ENCODE data around the gene CYBA. TPM values are rescaled to one million over a fixed set of nuclear protein-coding genes. Genes with fewer than 3 reads are reported as not detected.

CYBA gene
- 32.5 TPM for total RNA-seq

DNA sequence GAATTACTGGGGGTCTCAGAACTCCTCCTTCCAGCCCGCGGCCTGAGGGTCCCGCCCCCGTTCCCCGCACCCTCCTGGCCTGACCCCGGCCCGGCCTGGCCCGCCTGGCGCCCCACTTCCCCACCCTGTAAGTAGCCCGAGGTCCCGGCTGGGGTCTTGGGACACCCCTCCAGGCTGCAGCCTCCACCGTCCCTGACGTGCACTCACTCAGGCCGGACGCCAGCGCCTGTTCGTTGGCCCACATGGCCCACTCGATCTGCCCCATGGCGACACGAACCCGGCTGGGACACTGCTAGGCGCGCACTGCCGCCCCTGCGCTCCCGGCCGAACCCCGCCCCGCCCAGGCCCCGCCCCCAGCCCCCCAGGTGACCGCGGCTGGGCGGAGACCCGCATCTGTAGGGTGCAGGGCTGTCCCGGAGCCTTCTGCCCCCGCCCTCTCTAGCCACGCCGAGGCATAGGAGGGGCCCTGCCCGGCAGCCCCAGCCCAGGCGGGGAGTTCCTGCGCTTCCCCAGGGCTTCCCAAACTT lies at the start of gene CYBA:
Gene CYBA, minus strand, starts transcription at position 305 of the 527 bp plus-strand sequence. Its CDS starts 40 bp downstream, at position 265.
- ATAC-seq (peak; percentile 76), DNase-seq (ENCODE audit: low spot score) (peak; percentile 70)

DNA sequence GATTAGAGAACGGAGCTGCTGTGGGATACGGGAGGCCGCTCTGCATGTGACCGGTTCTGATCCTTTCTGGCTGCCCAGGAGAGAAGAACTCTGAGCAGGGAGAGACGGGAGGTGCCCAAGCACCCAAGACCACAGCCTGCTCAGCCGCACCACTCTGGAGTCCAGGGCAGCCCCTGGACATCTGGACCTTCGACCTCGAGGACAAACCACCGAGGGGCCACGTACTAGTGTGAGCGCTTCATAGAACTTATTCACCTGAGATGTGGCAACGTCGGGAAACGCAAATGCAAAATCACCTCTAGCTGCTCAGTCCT lies 49.4 kb upstream of the CYBA start:
- DNase-seq (ENCODE audit: low spot score) (no peak), ATAC-seq (no peak)

DNA sequence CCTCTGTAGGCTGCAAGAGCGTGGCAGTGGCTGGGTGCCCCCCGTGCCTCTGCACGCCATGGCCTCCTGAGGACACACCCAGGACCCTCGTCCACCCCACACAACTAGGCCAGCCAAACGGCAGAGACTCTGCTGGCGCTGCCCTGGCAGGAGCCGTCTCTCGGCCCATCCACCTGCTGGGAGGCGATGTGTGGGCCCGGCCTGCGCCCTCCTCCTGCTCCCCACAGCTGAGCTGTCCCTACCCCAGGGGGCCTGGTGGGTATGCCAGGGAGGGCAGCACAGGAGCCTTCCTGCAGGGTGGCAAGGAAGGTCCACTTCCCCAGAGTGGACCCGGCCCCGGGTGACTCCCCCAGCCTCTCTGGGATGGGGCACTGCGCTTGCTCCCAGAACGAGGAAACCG lies 48.3 kb upstream of the CYBA start:
- no peak for ATAC-seq

DNA sequence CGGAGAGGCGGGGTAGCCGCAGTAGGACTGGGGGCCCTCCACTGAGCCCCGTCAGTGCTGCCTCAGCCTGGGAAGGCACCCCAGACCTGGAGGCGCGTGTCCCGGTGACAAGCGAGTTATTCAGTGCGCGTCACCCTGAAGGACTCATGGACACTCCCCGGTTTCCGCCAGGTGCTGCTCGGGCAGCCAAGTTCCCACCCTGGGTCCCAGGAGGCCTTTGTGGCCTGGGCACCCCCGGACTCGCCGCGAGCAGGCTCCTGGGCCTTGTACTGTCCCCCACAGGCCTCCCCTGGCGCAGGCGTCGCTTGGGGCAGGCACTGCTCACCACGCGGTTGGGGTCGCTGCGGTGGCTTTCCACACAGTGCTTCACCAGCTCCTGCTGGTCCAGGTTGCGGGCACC lies 47.8 kb upstream of the CYBA start:
- no peak for DNase-seq (ENCODE audit: low spot score)
- ATAC-seq, result no peak

More for the DNA sequence above, 48.3 kb upstream of the CYBA start:
- no peak for DNase-seq (ENCODE audit: low spot score)

GRCh38 chr16:88697831-88698615 lies 47.2 kb upstream of the CYBA start:
- ATAC-seq, result peak; percentile 37

DNA sequence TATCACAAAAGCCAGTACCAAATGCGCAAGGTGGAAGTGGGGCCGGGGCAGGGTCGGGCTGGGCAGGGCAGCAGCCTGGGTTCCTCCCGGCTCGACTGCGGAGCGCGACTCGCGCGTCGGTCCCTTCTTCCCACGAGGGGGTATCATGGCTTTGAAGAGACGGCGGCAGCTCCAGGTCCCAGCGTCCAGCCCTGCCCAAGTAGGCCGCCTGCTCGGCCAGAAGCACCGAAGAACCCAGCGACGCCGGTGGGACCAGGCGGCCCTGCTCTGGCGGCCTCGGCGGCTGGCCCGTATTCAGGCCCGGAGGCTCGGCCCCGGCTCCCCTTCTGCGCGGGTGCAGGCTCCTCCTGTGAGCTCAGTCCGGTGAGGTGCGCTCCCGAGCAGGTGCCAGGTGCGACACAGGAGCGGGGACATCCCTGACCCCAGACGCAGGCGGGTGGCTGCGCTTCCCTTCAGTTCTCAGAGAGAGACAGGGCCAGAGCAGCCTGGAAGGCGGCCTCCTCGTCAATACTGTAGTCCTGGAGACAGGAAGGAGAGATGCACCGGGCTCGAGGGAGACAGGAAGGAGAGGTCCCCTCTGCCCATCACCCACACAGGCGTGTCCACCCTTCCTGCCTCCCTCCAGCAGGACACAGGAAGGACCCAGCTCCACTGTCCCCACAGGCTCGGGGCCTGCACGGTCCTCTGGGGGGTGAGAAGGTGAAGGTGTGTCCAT lies 46.4 kb upstream of the CYBA start:
- DNase-seq (ENCODE audit: low spot score), result no peak

More at GRCh38 chr16:88697831-88698615, 47.2 kb upstream of the CYBA start:
- no peak for DNase-seq (ENCODE audit: low spot score)

GRCh38 chr16:88696441-88696840 lies 45.6 kb upstream of the CYBA start:
- DNase-seq (ENCODE audit: low spot score) (no peak), ATAC-seq (no peak)

More for the DNA sequence above, 46.4 kb upstream of the CYBA start:
- ATAC-seq, result peak; percentile 12

DNA sequence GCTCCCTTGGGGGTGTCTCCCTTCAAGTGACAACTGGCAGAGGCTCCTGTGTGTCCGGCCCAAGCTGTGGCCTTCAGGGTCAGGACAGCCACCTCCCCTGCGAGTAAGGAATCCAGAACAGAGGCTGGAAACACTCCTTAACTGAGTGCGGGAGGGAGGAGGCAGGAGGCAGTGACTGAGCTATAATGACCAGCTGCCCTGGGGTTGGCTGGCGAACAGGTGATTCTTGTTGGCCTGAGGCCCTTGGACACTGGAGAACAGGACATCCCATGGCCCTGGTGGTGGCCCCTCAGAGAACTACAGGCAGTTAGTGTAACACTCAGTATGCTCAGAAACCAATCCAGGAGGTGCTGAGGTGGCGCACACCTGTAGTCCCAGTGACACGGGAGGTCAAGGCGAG lies 44.9 kb upstream of the CYBA start:
- no peak for DNase-seq (ENCODE audit: low spot score)
- ATAC-seq, result no peak

DNA sequence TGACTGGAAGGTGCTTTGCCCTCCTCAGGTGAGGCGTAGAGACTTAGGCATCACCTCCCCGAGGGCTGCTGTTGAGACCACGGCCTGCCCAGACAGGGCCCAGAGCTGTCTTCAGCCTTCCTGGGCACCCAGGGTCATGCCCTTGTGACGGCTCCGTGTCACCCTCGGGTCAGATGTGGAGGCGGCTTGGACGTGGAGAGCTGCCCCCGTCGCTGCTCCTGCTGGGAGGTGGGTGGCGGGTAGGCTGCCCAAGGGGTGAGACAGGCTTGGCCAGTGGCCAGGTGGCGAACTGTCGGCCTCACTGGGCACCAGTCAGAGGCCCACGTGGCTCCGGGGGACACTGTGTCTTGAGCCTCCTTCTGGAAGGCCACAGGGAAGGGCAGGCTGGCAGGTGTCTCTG lies 44.4 kb upstream of the CYBA start:
- DNase-seq (ENCODE audit: low spot score) (no peak), ATAC-seq (no peak)

DNA sequence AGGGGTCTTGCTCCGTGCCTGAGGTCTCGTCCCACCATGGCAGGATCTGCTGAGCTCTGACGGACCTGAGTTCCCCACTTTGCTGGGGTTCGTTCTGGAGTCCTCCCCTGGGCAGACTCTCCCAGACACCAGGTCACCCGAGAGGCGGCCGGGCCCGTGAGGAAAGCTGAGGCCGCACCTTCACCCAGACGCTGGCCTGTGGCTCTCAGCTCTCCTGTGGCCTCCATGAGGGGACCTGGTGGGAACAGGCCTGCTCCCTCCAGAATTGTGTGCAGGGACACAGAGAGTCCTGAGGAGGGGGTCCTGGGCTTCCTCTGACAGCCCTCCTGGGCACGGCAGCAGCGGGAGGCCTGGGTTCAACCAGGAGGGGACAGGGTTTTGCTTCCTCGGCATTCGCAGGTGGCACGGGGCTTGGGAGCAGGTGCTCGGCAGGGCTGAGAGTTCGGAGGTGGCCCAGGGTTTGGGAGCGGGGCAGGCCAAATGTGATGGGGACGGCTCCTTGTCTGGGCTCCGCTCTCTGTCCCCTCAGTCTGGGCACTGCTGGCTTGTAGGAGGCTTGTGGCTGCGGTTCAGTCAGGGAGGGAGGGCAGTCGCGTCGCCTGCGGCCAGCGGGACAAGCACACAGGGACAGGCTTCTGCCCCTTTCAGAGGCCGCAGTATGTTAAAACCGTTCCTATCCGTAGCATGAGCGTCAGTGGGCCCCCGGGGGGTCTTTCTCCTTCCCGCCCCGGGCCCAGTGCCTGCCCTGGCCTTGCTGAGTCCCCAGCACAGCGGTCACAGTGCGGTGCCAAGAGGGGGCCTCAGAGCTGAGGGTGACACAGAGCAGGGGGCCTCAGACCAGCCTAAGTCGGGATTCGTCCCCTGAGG lies 43.6 kb upstream of the CYBA start:
- ATAC-seq (no peak), DNase-seq (ENCODE audit: low spot score) (no peak)

GRCh38 chr16:88693420-88694177 lies 42.7 kb upstream of the CYBA start:
- DNase-seq (ENCODE audit: low spot score) (no peak), ATAC-seq (no peak)

DNA sequence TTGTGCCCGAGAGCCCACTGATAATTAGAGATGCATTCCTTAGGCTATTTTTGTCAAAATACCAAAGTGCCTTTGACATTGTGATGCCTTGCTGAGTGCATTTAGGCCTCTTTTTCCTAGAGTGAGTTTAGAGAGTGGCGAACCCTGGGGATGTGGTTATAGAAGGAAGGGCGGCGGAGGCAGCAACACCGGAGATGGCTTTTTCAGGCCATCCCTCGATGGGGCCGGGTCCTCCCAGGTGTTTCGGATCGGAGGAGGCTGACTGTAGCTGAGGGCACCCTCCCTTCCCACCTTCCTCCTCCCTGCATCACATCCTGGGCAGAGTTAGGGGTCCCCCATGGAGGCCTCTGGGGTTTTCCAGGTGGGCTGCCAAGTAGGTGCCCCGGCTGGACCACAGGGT lies 42.0 kb upstream of the CYBA start:
- DNase-seq (ENCODE audit: low spot score), result no peak
- no peak for ATAC-seq

GRCh38 chr16:88691924-88692560 lies 41.2 kb upstream of the CYBA start:
- no peak for DNase-seq (ENCODE audit: low spot score)
- no peak for ATAC-seq

GRCh38 chr16:88691129-88691813 lies 40.4 kb upstream of the CYBA start:
- no peak for ATAC-seq
- no peak for DNase-seq (ENCODE audit: low spot score)

GRCh38 chr16:88690341-88691128 lies 39.7 kb upstream of the CYBA start:
- DNase-seq (ENCODE audit: low spot score) (no peak), ATAC-seq (no peak)

DNA sequence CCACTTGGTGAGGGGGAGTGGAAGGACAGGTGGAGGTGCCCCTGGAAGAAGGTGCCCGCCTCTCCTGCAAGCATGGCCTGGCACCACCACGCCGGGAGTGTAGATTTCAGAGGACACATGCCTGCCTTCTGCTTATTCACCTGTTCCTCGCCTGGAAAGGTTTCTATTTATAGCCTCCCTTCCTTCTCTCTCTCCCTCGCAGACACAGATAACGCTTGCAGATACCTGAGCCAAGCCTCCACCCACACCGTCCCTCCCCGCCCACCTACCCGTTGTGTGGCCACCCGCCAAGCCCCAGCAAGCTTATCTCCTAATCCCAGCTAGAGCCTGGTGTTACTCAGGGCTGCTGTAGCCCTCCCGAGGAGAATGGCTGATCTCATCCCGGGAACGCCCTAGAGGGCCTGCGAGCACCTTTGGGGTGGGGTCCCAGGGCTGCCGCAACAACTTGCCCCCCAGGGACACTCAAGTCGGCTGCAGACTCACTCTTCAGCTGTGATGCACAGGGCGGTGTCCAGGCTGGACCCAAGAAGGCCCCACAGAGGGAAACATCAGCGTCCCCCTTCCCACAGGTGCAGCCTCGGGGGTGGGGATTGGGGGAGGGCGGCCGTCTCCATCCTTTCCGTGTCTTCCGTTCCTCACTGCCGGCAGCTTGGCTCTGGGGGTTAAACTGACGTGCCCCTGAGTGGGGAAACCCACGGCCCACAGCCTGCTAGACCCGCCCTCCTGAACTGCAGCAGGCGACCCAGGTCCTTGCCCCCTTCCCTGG lies 37.3 kb upstream of the CYBA start:
- ATAC-seq (peak; percentile 11), DNase-seq (ENCODE audit: low spot score) (no peak)

DNA sequence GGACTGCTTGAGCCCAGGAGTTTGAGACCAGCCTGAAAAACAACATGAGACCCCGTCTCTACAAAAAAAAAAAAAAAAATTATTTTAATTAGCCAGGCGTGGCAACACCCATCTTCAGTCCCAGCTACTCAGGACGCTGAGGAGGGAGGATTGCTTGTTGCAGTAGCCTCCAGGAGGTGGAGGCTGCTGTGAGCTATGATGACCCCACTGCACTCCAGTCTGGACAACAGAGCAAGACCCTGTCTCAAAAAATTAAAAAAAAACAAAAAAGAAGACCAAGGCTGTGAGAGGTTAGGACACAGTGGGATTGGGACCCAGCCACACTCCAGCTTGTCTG lies 36.8 kb upstream of the CYBA start:
- DNase-seq (ENCODE audit: low spot score), result no peak
- no peak for ATAC-seq

- DNase-seq (ENCODE audit: low spot score), result no peak
- ATAC-seq, result no peak
Observed at GRCh38 chr16:88687254-88687576, 36.4 kb upstream of the CYBA start.
